ENCODE measurements around the gene FOXP4. TPM values are rescaled to one million over a fixed set of nuclear protein-coding genes. Genes with fewer than 3 reads are reported as not detected.

Gene FOXP4
- polyA plus RNA-seq, 3 donors, result 8.3 to 26.6 (median 18.4) TPM

GRCh38 chr6:41518118-41518517 lies 28.1 kb upstream of the FOXP4 start:
- H3K27ac ChIP-seq (ENCODE audit: low read depth, low read length), result no peak overlapping the region
- WGBS, 3 donors, result 65 to 87% (median 82%) methylated on average over 7 of the region's 7 CpGs

- H3K27ac ChIP-seq (ENCODE audit: low read depth, low read length), result no peak overlapping the region
- WGBS, 3 donors, result 43 to 71% (median 69%) methylated on average over 2 to 3 of the region's 3 CpGs
Measured at GRCh38 chr6:41519305-41519744, 26.9 kb upstream of the FOXP4 start.

GRCh38 chr6:41519745-41520699 lies 26.2 kb upstream of the FOXP4 start:
- WGBS, 3 donors, result 51 to 87% (median 80%) methylated on average over 8 of the region's 8 CpGs
- no peak overlapping the region for H3K27ac ChIP-seq (ENCODE audit: low read depth, low read length)

- no peak overlapping the region for H3K27ac ChIP-seq (ENCODE audit: low read depth, low read length)
- 61 to 87% (median 68%) methylated on average over 15 of the region's 15 CpGs for WGBS, 3 donors
Measured at GRCh38 chr6:41522780-41523548, 23.2 kb upstream of the FOXP4 start.

- H3K27ac ChIP-seq (ENCODE audit: low read depth, low read length), result no peak overlapping the region
- WGBS, 3 donors, result 40 to 64% (median 49%) methylated on average over 14 of the region's 14 CpGs
Measured at GRCh38 chr6:41523915-41524633, 22.1 kb upstream of the FOXP4 start.

- H3K27ac ChIP-seq (ENCODE audit: low read depth, low read length), result no peak overlapping the region
- 62 to 66% (median 63%) methylated on average over 7 of the region's 7 CpGs for WGBS, 3 donors
Measured at GRCh38 chr6:41524634-41525011, 21.6 kb upstream of the FOXP4 start.

GRCh38 chr6:41527721-41528408 lies 18.3 kb upstream of the FOXP4 start:
- no peak overlapping the region for H3K27ac ChIP-seq (ENCODE audit: low read depth, low read length)
- 24 to 32% (median 29%) methylated on average over 14 of the region's 14 CpGs for WGBS, 3 donors

GRCh38 chr6:41528409-41528963 lies 17.7 kb upstream of the FOXP4 start:
- 64 to 78% (median 68%) methylated on average over 11 of the region's 11 CpGs for WGBS, 3 donors
- H3K27ac ChIP-seq (ENCODE audit: low read depth, low read length), result no peak overlapping the region

GRCh38 chr6:41529049-41529448 lies 17.1 kb upstream of the FOXP4 start:
- WGBS, 3 donors, result 84 to 91% (median 88%) methylated on average over 5 of the region's 5 CpGs

GRCh38 chr6:41529970-41530369 lies 16.2 kb upstream of the FOXP4 start:
- WGBS, 3 donors, result 76 to 84% (median 81%) methylated on average over 7 of the region's 7 CpGs
- H3K27ac ChIP-seq (ENCODE audit: low read depth, low read length), result no peak overlapping the region

More at GRCh38 chr6:41529049-41529448, 17.1 kb upstream of the FOXP4 start:
- no peak overlapping the region for H3K27ac ChIP-seq (ENCODE audit: low read depth, low read length)

GRCh38 chr6:41530476-41530875 lies 15.7 kb upstream of the FOXP4 start:
- WGBS, 3 donors, result 88 to 90% (median 88%) methylated on average over 7 of the region's 7 CpGs
- no peak overlapping the region for H3K27ac ChIP-seq (ENCODE audit: low read depth, low read length)

- H3K27ac ChIP-seq (ENCODE audit: low read depth, low read length), result no peak overlapping the region
Measured at GRCh38 chr6:41531016-41531415, 15.2 kb upstream of the FOXP4 start.

GRCh38 chr6:41531591-41532582 lies 14.3 kb upstream of the FOXP4 start:
- WGBS, 3 donors, result 19 to 63% (median 21%) methylated on average over 22 of the region's 22 CpGs
- no peak overlapping the region for H3K27ac ChIP-seq (ENCODE audit: low read depth, low read length)

GRCh38 chr6:41535766-41536165 lies 10.4 kb upstream of the FOXP4 start:
- 96 to 100% (median 100%) methylated on average over 1 of the region's 1 CpG for WGBS, 3 donors
- H3K27ac ChIP-seq (ENCODE audit: low read depth, low read length), result no peak overlapping the region

- no peak overlapping the region for H3K27ac ChIP-seq (ENCODE audit: low read depth, low read length)
- 22 to 39% (median 30%) methylated on average over 18 of the region's 18 CpGs for WGBS, 3 donors
Measured at GRCh38 chr6:41536795-41537758, 9.1 kb upstream of the FOXP4 start.

Measured in adipose tissue (tissue), 3 donors.